HG03139 (cell line): Measurements from ENCODE around the gene LMO3.
"Not testable (repeated sequence)": the region's sequence is repeated elsewhere in the genome, so short reads cannot be mapped to it uniquely, and the experiment has no call there.

Experiments used
- ATAC-seq: cut with Tn5 transposase; IDR thresholded peaks from one replicate; pipeline ENCODE4 v1.9.1; 2021; ENCODE audit not compliant: unreplicated experiment

The LMO3 gene

DNA sequence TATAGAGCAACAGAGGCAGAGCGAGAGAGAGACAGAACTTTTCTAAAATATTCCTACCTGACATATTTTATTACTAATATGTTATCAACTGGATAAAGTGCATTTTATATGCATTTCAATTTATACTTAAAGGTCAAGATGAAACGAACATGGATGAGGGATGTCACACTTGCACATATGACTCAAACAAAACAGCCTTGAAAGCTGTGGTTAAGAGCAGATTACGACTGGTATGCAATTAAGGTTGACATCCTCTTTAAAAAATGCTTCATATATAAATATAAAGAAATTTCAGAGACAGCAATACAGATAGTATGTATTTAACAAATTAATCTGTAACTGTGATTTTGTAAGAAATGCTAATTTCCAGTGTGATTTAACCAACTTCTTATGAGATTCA, 52.5 kb downstream of the LMO3 start:
- no peak for ATAC-seq

DNA sequence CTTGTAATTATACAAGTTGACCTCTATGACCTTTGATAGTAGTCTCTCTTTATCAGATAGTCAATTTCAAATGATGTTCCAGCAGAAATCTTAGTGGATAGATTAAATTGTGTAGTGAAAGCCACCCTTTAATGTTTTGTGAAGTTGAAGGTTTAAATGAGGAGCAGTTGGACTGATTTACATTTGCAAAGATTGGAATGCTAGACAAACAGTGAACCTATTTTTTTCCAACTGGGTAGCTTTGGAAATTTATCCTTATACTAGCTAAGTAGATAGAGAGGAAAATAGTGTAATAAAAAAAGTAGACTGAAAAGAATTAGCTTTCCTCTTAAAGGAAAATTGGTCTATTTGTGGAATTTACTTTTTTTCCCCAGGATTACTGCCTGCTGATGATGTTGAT, 53.7 kb downstream of the LMO3 start:
- ATAC-seq = no peak

DNA sequence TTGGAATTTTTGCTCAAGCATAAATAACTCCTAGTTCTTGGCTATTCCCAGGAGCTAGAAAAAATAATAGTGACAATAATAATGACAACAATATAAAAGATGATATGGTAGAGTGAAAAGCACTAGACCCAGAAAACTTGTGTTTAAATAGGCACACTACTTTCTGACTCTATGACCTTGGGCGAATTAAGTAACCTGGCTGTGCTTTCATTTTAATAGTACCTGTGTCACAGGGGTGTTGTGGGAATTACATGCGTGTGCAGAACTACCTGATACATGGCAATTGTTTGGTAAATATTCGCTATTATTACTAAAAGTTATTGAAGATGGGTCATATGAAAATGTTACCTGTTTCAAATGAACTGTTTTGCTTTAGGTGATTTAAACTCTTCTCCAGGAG, 60.1 kb downstream of the LMO3 start:
- ATAC-seq = no peak

DNA sequence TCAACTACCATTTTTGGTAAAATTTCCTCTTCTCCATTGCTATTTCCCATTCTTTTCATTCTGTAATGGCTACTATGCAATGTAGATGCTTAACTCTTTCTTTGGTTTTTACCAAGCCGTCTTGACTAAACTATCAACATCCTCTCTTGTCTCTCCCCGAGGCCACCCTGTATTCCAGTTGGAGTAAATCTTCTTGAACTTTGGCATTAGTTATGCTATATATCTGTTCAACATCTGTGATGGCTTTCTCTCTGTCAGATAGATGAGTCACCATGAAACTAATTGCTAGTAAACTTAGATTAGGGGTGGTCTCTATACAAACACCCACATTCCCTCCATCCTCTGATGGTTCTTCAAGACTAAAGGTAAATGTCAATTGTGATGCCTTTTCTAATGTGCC, 63.4 kb downstream of the LMO3 start:
- ATAC-seq = no peak

DNA sequence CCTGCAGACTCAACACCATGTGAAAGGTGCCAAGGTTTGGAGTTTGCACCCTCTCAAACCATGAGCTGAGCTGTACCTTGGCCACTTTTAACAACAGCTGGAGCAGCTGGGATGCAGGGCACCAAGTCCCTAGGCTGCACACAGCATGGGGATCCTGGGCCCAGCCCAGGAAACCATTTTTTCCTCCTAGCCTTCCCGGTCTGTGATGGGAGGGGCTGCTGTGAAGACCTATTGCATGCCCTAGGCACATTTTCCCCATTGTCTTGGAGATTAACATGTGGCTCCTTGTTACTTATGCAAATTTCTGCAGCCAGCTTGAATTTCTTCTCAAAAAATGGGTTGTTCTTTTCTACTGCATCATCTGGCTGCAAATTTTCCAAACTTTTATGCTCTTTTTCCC, 68.3 kb downstream of the LMO3 start:
- ATAC-seq = not testable (repeated sequence)

DNA sequence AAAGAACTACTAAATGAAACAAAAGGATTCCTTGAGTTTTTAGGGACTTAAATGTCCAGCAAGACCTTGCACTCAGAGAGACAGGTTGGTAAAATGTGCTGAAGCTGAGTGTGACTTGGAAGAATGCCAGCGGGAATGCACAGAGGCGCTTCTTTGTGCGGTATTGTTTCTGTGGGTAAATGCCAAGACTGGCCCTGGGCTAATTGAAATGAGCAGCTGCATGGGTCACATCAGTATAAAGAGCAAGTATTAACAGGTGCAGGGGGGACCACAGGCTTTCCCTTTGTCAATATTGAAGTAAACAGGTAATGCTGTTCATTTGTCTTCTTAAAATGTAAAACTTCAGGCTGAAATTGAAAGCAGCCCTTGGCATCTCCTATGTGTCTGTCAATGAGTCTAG, 74.3 kb downstream of the LMO3 start:
- no peak for ATAC-seq

DNA sequence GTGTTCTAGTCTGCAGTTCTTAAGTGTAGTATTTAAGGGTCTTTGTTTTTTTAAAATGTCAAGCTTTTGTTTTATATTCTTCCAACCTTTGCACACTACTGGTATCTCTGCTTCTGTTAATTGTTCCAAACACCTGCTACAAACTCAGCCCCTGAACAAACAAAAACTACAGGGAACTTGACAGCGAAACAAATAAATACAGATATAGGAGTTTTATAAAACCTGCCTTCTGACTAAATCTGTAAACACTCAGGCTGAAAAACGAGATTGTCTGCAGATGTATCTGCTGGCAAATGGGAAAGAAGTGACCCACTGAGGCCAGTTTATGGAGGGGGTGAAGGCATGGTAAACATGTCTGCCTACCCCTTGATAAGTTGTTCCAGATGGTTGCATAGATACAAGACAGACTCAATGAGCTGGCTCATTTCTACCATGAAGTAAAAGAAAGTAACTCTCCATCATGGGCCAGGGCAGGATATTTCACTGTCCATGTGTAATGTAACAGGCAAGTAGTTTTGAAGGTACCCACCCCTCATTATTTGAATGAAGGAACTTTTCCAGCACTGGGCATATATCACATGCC, 75.6 kb downstream of the LMO3 start:
- ATAC-seq = no peak

DNA sequence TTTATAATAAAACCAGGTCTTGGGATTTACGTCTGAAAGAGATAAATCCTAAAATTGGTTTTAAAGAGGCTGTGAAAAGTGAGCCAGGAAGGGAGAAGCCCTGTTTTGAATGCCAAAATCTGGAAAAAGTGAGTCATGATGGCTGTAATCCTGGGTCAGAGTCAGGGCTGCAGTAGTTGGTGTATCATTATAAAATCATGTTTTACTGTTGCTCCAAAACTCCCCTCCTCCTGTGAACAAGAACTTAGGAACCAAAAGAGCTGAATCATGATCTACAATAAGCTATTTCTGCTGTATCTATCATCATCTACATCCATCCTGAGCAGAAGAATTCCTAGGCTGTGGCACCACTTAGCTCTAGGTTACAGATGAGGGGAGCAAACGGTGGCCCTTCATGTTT, 79.3 kb downstream of the LMO3 start:
- no peak for ATAC-seq

DNA sequence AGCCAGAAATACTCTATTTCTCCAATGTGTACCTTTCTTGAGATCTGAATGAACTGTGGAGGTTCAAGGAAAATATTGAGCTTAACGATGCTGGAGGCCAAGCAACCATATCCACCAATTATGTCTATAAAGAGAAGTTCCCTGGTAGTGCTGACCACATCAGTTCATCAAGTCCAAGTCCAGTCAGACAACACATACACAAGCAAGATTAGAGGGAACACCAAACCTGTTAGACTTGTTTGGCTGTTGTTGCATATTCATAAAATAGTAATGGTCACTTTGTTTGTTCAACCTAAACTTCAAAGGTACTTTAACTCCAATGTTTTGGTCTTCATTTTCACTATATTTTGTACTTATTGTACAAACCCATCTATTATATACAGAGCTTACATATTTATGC, 81.6 kb downstream of the LMO3 start:
- no peak for ATAC-seq

DNA sequence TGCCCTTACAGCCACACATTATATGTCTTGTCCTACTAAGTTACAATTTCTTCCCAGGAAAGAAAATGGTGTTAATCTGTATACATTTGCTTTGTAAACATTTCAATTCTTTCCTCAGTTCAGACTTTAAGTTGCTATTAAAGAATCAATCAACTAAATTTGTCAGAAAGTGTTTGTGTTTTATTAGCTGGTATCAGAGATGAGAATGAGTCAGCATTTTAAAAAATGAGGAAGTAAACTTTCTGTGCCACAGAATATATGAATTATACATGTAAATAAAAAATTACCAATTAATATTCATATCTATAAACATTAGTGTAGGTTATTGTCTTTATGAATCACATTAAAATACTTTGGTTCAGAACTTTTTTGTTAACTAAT, 82.0 kb downstream of the LMO3 start:
- ATAC-seq = no peak

DNA sequence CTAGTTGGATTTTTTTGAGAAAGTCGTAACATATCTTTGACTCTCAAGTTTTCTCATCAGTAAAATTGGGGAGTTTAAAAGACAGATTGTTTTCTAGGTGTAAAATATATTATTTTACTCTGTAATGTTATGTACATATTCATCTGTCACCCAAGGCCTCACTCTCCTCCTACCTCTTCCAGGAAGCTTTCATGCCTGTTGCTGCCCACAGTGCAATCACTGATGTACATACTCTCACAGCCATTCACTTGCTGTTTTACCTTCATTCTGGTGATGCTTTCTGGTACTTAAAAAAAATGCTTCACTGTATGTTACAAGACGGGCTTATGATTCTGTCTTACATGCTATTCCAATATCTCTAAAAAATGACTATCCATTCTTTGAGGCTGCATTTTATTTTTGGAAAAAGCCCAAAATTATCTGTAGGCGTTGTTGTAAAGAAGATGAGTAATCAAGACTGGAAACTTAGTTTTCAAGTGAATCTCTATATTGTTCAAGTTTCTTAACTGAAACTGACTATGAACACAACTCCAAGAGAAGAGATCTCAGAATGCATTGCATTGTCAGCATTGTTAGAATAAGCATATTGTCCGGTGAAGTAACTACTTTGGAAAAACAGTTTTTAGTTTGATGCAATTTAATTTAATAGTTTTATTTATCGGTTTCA, 82.5 kb downstream of the LMO3 start:
- no peak for ATAC-seq

DNA sequence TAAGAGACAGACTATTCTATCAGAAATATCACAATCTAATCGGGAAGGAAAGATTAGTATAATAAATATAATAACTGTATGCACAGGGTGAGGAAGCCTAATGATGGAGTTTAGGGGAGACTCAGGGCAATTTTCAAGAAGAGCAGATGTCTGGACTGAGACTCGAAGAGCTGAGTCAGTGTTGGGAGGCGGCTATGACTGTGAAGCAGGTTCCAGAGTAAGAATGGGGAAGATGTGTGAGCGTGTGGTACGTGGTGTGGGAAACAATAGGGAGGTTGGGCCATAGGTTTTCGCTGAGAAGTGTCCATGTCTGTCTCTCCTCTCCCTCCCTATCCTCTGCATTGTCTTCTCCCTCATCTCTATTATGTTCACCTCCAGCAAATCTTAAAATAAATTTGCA, 85.6 kb downstream of the LMO3 start:
- no peak for ATAC-seq

DNA sequence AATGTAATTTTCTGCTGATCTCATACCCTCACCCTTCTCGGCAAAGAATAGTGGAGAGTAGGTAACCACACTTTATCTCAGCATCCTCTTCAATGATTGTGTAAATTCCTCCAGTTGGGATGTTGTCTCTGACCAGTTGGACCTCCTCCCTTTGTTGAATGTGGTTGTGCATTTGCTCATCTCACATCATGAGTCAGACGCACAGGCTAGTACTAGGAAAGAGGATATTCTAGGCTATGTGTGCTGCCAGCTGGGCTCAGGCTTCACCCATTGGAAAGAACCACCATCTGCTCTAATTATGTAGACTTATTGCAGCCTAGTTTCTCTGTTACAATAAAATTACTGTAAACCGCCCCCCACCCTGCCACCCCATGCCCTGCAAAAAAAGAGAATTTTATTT, 90.3 kb downstream of the LMO3 start:
- ATAC-seq = no peak

DNA sequence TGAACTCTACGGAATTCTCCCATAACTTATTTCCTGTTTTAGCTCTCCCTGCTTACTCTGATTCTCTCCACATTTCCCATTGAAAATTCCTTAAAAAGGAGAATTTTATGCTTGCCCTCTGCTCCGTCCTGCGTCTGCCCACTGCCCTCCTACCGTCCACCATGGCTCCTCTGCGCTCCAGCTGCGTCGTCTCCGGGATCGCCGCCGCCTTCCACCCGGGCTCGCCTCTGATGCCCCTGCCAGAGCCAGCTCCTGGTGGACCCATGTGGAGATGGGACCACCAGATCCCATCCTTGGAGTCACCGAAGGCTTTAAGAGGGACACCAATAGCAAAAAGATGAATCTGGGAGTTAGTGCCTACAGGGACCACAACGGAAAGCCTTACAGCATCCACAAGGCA, 92.7 kb downstream of the LMO3 start:
- ATAC-seq = no peak

DNA sequence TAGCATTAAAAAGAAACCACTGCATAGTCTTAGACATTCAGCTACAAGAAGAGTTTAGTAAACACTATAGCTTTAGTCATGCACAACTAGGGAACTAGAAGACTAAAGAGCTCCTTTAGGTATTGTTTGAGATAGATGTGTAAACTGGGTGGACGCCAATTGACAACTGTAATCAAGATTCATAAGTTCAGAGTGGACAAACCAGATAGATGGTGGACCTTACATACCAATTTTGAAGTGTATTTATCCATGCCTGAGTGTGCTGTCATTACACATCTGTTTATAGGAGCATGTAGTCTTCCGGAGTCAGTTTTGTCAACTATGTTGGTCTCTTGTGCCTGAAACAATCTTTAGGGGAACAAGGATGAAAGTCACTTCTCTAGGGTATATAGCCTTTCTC, 96.6 kb downstream of the LMO3 start:
- no peak for ATAC-seq

DNA sequence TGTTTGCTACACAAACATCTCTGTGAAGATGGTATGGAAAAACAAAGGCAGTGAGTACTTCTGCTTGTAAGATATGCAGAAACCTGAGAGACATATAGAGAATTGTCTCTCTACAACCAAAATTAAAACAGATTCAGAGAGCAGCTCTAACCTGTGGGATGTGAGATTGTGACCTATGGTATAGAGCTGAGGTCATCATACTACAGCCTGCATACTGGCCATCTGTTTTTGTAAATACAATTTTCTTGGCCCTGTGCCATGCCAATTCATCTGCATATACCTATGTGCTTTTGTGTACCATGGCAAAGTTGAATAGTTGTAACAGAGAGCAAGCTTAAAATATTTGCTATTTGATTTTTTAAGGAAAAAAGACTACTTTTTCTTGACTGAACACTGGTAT, 99.6 kb downstream of the LMO3 start:
- no peak for ATAC-seq

DNA sequence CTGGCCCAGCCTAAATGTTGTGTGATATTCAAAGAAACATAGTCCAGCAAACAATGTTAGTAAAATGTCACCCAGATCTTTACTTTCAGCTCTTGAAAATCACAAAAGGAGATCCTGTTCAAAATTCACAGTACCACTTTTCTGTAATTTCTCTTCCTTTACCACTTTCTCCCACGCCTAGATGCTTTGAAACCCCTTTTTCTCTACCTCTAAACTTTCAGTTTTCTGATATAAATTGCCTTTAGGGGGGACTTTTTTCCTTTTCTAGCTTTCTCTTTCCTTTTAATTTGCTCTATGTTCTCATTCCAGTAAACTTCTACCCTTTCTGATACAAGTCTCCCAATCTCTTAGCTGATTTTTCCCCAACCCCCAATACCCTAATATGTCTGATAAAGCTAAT, 101.8 kb downstream of the LMO3 start:
- ATAC-seq = no peak

DNA sequence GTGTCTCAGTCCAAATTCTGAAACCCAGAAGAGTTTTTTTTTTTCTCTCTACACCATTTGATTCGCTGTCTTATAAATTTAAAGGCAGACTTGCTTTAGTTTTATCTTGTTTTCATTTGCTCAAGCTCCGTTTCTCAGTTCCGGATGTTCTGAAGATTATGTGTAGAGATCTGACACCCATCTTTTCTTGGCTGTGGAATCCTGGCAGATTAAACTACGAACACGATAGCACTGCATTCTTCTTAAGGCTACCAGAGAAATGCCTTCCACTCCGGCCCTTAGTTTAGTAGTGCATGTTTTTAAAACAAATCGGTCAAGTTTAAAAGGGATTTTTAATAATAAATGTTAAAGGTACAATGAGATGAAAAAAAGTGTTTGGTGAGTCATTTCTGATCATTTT, 106.4 kb downstream of the LMO3 start:
- no peak for ATAC-seq
